Measurements from ENCODE around the gene ADAMTSL1. TPM values are rescaled to one million over a fixed set of nuclear protein-coding genes. Genes with fewer than 3 reads are reported as not detected.

ADAMTSL1 gene
- total RNA-seq, 1 experiment from 2014 or later = 1.2 TPM

DNA sequence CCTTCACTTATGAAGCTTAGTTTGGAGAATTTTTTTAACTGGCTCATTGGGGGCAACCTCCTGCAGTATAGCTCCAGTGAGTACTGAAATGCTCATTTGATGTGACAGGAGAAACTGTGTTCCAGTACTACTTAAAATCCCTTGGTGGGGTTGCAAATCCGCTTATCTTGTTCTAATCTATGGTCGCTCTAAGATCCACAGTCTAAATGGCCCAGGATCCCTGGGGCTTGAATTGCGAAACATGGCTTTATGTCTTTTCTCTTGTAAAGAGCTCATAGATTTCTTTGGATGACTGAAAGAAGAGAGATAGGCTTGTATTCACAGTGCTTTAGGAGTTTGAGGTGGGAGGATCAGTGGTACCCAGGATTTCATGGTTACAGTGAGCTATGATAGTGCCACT lies 52.7 kb downstream of the ADAMTSL1 start:
- TF ChIP-seq, protein P1, sequence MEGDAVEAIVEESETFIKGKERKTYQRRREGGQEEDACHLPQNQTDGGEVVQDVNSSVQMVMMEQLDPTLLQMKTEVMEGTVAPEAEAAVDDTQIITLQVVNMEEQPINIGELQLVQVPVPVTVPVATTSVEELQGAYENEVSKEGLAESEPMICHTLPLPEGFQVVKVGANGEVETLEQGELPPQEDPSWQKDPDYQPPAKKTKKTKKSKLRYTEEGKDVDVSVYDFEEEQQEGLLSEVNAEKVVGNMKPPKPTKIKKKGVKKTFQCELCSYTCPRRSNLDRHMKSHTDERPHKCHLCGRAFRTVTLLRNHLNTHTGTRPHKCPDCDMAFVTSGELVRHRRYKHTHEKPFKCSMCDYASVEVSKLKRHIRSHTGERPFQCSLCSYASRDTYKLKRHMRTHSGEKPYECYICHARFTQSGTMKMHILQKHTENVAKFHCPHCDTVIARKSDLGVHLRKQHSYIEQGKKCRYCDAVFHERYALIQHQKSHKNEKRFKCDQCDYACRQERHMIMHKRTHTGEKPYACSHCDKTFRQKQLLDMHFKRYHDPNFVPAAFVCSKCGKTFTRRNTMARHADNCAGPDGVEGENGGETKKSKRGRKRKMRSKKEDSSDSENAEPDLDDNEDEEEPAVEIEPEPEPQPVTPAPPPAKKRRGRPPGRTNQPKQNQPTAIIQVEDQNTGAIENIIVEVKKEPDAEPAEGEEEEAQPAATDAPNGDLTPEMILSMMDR (conservative IDR thresholded peaks at IDR 0.05) = no peak
- Histone ChIP-seq H3K27me3 (ENCODE audit: insufficient read depth, low read length) (no peaks in the 10 kb centered on the region), H3K79me2 (ENCODE audit: insufficient read depth, low read length) (no peaks in the 10 kb centered on the region), H4K8ac (replicated peaks; ENCODE audit: insufficient read length, low read depth, low read length) (no peak overlapping the region), H3T11ph (ENCODE audit: low read length) (no peak overlapping the region), H2BK12ac (ENCODE audit: insufficient read length, low read depth, low read length) (no peak overlapping the region), H4K91ac (ENCODE audit: insufficient read length, low read depth, low read length) (no peak overlapping the region), H3K18ac (ENCODE audit: insufficient read length, low read depth, low read length) (no peak overlapping the region), H3K56ac (ENCODE audit: insufficient read length, low read depth, low read length) (no peak overlapping the region), H4K20me1 (ENCODE audit: control insufficient read depth, insufficient read depth, insufficient read length) (no peaks in the 10 kb centered on the region), H3K4me1 (ENCODE audit: insufficient read depth, low read length) (no peaks in the 10 kb centered on the region), H3K23me2 (ENCODE audit: insufficient read length, low read depth, low read length, poor library complexity, severe bottlenecking) (no peaks in the 10 kb centered on the region), H3K23ac (ENCODE audit: insufficient read length, low read depth, low read length) (no peak overlapping the region), H2AK5ac (ENCODE audit: insufficient read length, low read length) (no peak overlapping the region), H3K4ac (ENCODE audit: low read depth, low read length) (no peak overlapping the region), H3K79me1 (ENCODE audit: insufficient read depth, low read depth, low read length, poor library complexity, severe bottlenecking) (no peaks in the 10 kb centered on the region), H3K27ac (ENCODE audit: insufficient read length, low read depth, low read length) (no peak overlapping the region), H2BK5ac (ENCODE audit: insufficient read length, low read length) (no peak overlapping the region), H3K4me2 (ENCODE audit: insufficient read depth, insufficient read length, low read length) (no peak overlapping the region), H4K5ac (ENCODE audit: insufficient read length, low read depth, low read length) (no peak overlapping the region), H3K9ac (ENCODE audit: extremely low read depth, insufficient read length, low read length) (no peak overlapping the region), H2BK120ac (ENCODE audit: low read depth, low read length, poor library complexity, severe bottlenecking) (no peak overlapping the region), H3K14ac (ENCODE audit: insufficient read depth, low read length) (no peak overlapping the region), H2BK15ac (ENCODE audit: low read depth, low read length) (no peak overlapping the region), H2BK20ac (ENCODE audit: low read depth, low read length, poor library complexity, severe bottlenecking) (no peak overlapping the region), H3K9me3 (ENCODE audit: control insufficient read depth, low read depth, low read length) (no peaks in the 10 kb centered on the region), H2AFZ (ENCODE audit: low read length) (no peak overlapping the region)
- Mint-ChIP-seq H3K36me3 (ENCODE audit: insufficient read depth in 1 of 3, low read depth in 3 of 3) (no peaks in the 10 kb centered on the region), H3K27ac (peak overlapping the region in 1 of 3 experiments; percentile 60; a peak in 1 of 7 replicates), H3K27me3 (ENCODE audit: low read depth) (peaks cover 3% of the 10 kb centered on the region; the same call in 1 of the 2 replicates), H3K4me3 (no peak overlapping the region), H3K4me1 (peaks cover 15 to 16% of the 10 kb centered on the region in 2 experiments), H3K9me3 (no peaks in the 10 kb centered on the region)
- DNase-seq = no peak
- no CpG with 5 or more reads among the region's 3 CpGs for WGBS (ENCODE audit: extremely low coverage, insufficient read length, low lambda C conversion rate)

Measured in H9 (cell line).